Osteoblast (primary cell): ENCODE measurements around the gene OSBPL2. TPM values are rescaled to one million over a fixed set of nuclear protein-coding genes. Genes with fewer than 3 reads are reported as not detected.

Experiments
- DNase-seq: peaks from one replicate; pipeline ENCODE4 v3.0.0; 2011; ENCODE audit warnings: low spot score, mixed read lengths; ENCODE audit not compliant: insufficient read length; ENCODE audit errors: missing footprints
- H2AFZ ChIP-seq: 2 replicates; pipeline ENCODE4 v1.6.0; 2011; ENCODE audit warnings: mild to moderate bottlenecking, low read length
- H3K27ac ChIP-seq: 2 replicates; pipeline ENCODE4 v1.5.1; 2011; ENCODE audit warnings: mild to moderate bottlenecking, low read depth, low read length, moderate library complexity
- H3K27me3 ChIP-seq: 2 replicates; pipeline ENCODE4 v1.6.0; 2012; ENCODE audit warnings: mild to moderate bottlenecking, control low read depth, inconsistent platforms, low read length, moderate library complexity; ENCODE audit not compliant: insufficient read depth
- H3K36me3 ChIP-seq: 2 replicates; pipeline ENCODE4 v1.5.1; 2011; ENCODE audit warnings: mild to moderate bottlenecking, low read length, control low read depth, moderate library complexity; ENCODE audit not compliant: insufficient read depth
- H3K4me1 ChIP-seq: 2 replicates; pipeline ENCODE4 v1.5.1; 2011; ENCODE audit warnings: mild to moderate bottlenecking, low read length, control low read depth, moderate library complexity; ENCODE audit not compliant: insufficient read depth
- H3K4me2 ChIP-seq: 2 replicates; pipeline ENCODE4 v1.6.0; 2011; ENCODE audit warnings: mild to moderate bottlenecking, low read length; ENCODE audit not compliant: insufficient read depth
- H3K4me3 ChIP-seq: fragments of 200-600 bp; sonication (generic); 3 replicates; pipeline ENCODE4 v1.5.1; 2012; ENCODE audit warnings: mild to moderate bottlenecking, low read length, inconsistent platforms; ENCODE audit not compliant: insufficient read depth
- H3K79me2 ChIP-seq: 2 replicates; pipeline ENCODE4 v1.6.0; 2012; ENCODE audit warnings: mild to moderate bottlenecking, low read length, control low read depth, inconsistent platforms; ENCODE audit not compliant: insufficient read depth
- H3K9me3 ChIP-seq: 2 replicates; pipeline ENCODE4 v1.5.1; 2011; ENCODE audit warnings: low read depth, low read length, control low read depth
- H4K20me1 ChIP-seq: 2 replicates; pipeline ENCODE4 v1.6.0; 2012; ENCODE audit warnings: mild to moderate bottlenecking, low read length, control low read depth; ENCODE audit not compliant: insufficient read depth
- CTCF ChIP-seq: IDR thresholded peaks from 2 replicates; pipeline ENCODE4 v1.5.1; 2011; ENCODE audit warnings: mild to moderate bottlenecking, low read depth, low read length, moderate library complexity; ENCODE audit errors: extremely low read depth
- total RNA-seq: library from RNA; depleted of rRNA; stranded (reverse); fragments of >200 nt; gene quantifications from 2 replicates; pipeline ENCODE4 v1.2.3, GENCODE V29; 2012

OSBPL2 gene
- total RNA-seq, 1 donor, result 35.8 TPM

- H3K9me3 ChIP-seq, result no peaks in the 10 kb centered on the region
- H4K20me1 ChIP-seq, result no peaks in the 10 kb centered on the region
- no peaks in the 10 kb centered on the region for H3K79me2 ChIP-seq
- H2AFZ ChIP-seq, result no peak overlapping the region
- no peak overlapping the region for H3K4me3 ChIP-seq
- no peaks in the 10 kb centered on the region for H3K27me3 ChIP-seq
- H3K36me3 ChIP-seq, result no peaks in the 10 kb centered on the region
- no peak for DNase-seq
- TF ChIP-seq CTCF, result no peak
- no peak overlapping the region for H3K27ac ChIP-seq
- H3K4me2 ChIP-seq, result no peak overlapping the region
- no peaks in the 10 kb centered on the region for H3K4me1 ChIP-seq
Observed at GRCh38 chr20:62329389-62330377, 91.4 kb downstream of the OSBPL2 start.

- no peak for TF ChIP-seq CTCF
- Histone ChIP-seq H3K27ac (no peak overlapping the region), H3K27me3 (no peaks in the 10 kb centered on the region), H2AFZ (no peak overlapping the region), H3K79me2 (no peaks in the 10 kb centered on the region), H3K4me3 (no peak overlapping the region), H3K36me3 (no peaks in the 10 kb centered on the region), H4K20me1 (no peaks in the 10 kb centered on the region), H3K4me1 (no peaks in the 10 kb centered on the region), H3K9me3 (no peaks in the 10 kb centered on the region), H3K4me2 (no peak overlapping the region)
- no peak for DNase-seq
Observed at GRCh38 chr20:62330576-62331317, 92.4 kb downstream of the OSBPL2 start.

GRCh38 chr20:62331347-62331746 is 93.0 kb downstream of the OSBPL2 start:
- Histone ChIP-seq H3K4me2 (no peak overlapping the region), H3K4me1 (no peaks in the 10 kb centered on the region), H3K4me3 (no peak overlapping the region), H3K36me3 (no peaks in the 10 kb centered on the region), H3K27me3 (no peaks in the 10 kb centered on the region), H3K9me3 (no peaks in the 10 kb centered on the region), H4K20me1 (no peaks in the 10 kb centered on the region), H3K27ac (no peak overlapping the region), H2AFZ (no peak overlapping the region), H3K79me2 (no peaks in the 10 kb centered on the region)
- no peak for DNase-seq
- TF ChIP-seq CTCF, result no peak

- Histone ChIP-seq H3K27ac (no peak overlapping the region), H4K20me1 (no peaks in the 10 kb centered on the region), H3K79me2 (no peaks in the 10 kb centered on the region), H3K9me3 (no peaks in the 10 kb centered on the region), H3K4me3 (no peak overlapping the region), H3K27me3 (no peaks in the 10 kb centered on the region), H2AFZ (no peak overlapping the region), H3K36me3 (no peaks in the 10 kb centered on the region), H3K4me2 (no peak overlapping the region), H3K4me1 (no peaks in the 10 kb centered on the region)
- no peak for TF ChIP-seq CTCF
- DNase-seq, result no peak
Observed at GRCh38 chr20:62332421-62332820, 94.1 kb downstream of the OSBPL2 start.
